Transverse colon (tissue), 4 donors: ENCODE results near the gene SLC7A1. TPM values are rescaled to one million over a fixed set of nuclear protein-coding genes. Genes with fewer than 3 reads are reported as not detected.

ENCODE experiments used
- DNase-seq: peaks from one replicate; pipeline ENCODE4 v3.0.0-alpha.2; 2019
- H3K27ac ChIP-seq, 4 donors: fragments of 200-600 bp; sonication (generic); 2 replicates each; pipeline ENCODE4 v1.5.1; 2016 to 2018; ENCODE audit warnings: inconsistent platforms in 4 of 4
- H3K27me3 ChIP-seq: fragments of 200-600 bp; sonication (generic); 2 replicates; pipeline ENCODE4 v1.5.1; 2017; ENCODE audit warnings: inconsistent platforms
- H3K36me3 ChIP-seq, 4 donors: fragments of 200-600 bp; sonication (generic); 2 replicates each; pipeline ENCODE4 v1.5.1; 2017 to 2019; ENCODE audit warnings: inconsistent platforms in 4 of 4
- H3K4me1 ChIP-seq, 4 donors: fragments of 200-600 bp; sonication (generic); 2 replicates each; pipeline ENCODE4 v1.5.1; 2017 to 2020; ENCODE audit warnings: inconsistent platforms in 4 of 4
- H3K4me3 ChIP-seq, 4 donors: fragments of 200-600 bp; sonication (generic); 1 replicate in 1 of 4; 2 replicates in 3 of 4; pipeline versions ENCODE4 v1.5.1 to v1.6.1; 2017 to 2019; ENCODE audit warnings: inconsistent platforms in 4 of 4
- H3K9me3 ChIP-seq, 2 donors: fragments of 200-600 bp; sonication (generic); 2 replicates each; pipeline ENCODE4 v1.5.1; 2017 to 2019; ENCODE audit warnings: inconsistent platforms in 2 of 2
- CTCF ChIP-seq, 5 experiments: fragments of 200-600 bp in 3 of 5; fragments of 450-650 bp in 2 of 5; sonication (generic) in 3 of 5; IDR thresholded peaks; 1 replicate in 2 of 5; 2 replicates in 3 of 5; pipeline ENCODE4 v1.5.1; 2016 to 2017; ENCODE audit warnings: antibody characterized with exemption in 5 of 5, inconsistent platforms in 3 of 5, mild to moderate bottlenecking in 2 of 5, moderate library complexity in 1 of 5
- EP300 ChIP-seq: sonication (generic); formaldehyde crosslinking; IDR thresholded peaks from one replicate; pipeline ENCODE4 v1.6.1; 2017; ENCODE audit warnings: antibody characterized with exemption, low read depth
- POLR2A ChIP-seq: fragments of 450-650 bp; IDR thresholded peaks from one replicate; pipeline ENCODE4 v1.6.1; 2016; ENCODE audit warnings: antibody characterized with exemption, mild to moderate bottlenecking, moderate library complexity
- POLR2AphosphoS5 ChIP-seq, 3 donors: sonication (generic); formaldehyde crosslinking; IDR thresholded peaks; one replicate each; pipeline ENCODE4 v1.6.1; 2016; ENCODE audit warnings: antibody characterized with exemption in 3 of 3
- WGBS, 2 donors: methylation state at CpG; one replicate each; pipeline ENCODE4 v1.1.5; 2018; ENCODE audit warnings: low coverage in 1 of 2; 5-methylcytosine and 5-hydroxymethylcytosine counted together
- in situ Hi-C, 4 donors: fragments of 200-750 bp; cut with MboI; loops; one replicate each; pipeline versions ENCODE4 v1.15.0 to v1.15.1; 2017; ENCODE audit warnings: low sequenced_read_pairs in 3 of 4, low pct_ligation_motif_present in 1 of 4, low pct_unique_long_range_greater_than_20kb in 1 of 4
- intact Hi-C: fragments of 100-400 bp; cut with DNase I; formaldehyde crosslinking; loops from one replicate; pipeline ENCODE4 v1.15.1; 2023; ENCODE audit warnings: low total_unique reads
- total RNA-seq, 4 donors: library from RNA; depleted of rRNA; stranded (reverse); fragments of >200 nt; gene quantifications; one replicate each; pipeline ENCODE4 v1.1.0, GENCODE V29; 2016

Gene SLC7A1
- total RNA-seq, 4 donors from 2014 or later = 10.8 to 21.4 (median 17.9) TPM

GRCh38 chr13:29474991-29475390 lies 120.5 kb downstream of the SLC7A1 start:
- in situ Hi-C loops = no loop called here
- 84 to 88% methylated on average over 1 to 3 of the region's 3 CpGs for WGBS, 2 donors

GRCh38 chr13:29473166-29473565 lies 122.3 kb downstream of the SLC7A1 start:
- in situ Hi-C loops = no loop called here
- no peaks in the 10 kb centered on the region for H3K4me1 ChIP-seq
- intact Hi-C loops = no loop called here

More at GRCh38 chr13:29474991-29475390, 120.5 kb downstream of the SLC7A1 start:
- H3K27me3 ChIP-seq = no peaks in the 10 kb centered on the region
- no peaks in the 10 kb centered on the region for H3K9me3 ChIP-seq
- no peak overlapping the region for H3K27ac ChIP-seq
- intact Hi-C loops = no loop called here
- H3K36me3 ChIP-seq = no peaks in the 10 kb centered on the region
- H3K4me3 ChIP-seq = no peak overlapping the region
- no peak for DNase-seq
- TF ChIP-seq POLR2A (no peak), POLR2AphosphoS5 (IDR thresholded peaks at IDR 0.05) (no peak), CTCF (IDR thresholded peaks at IDR 0.05) (no peak), EP300 (no peak)
- no peaks in the 10 kb centered on the region for H3K4me1 ChIP-seq

GRCh38 chr13:29472332-29472961 lies 123.0 kb downstream of the SLC7A1 start:
- intact Hi-C loops (no loop called here), in situ Hi-C loops (no loop called here)
- 35 to 50% methylated on average over 4 to 6 of the region's 6 CpGs for WGBS, 2 donors
- H3K4me3 ChIP-seq = no peak overlapping the region
- no peaks in the 10 kb centered on the region for H3K36me3 ChIP-seq
- TF ChIP-seq CTCF (IDR thresholded peaks at IDR 0.05) = peak; percentile 65 to 81 (median 71)
- no peak for TF ChIP-seq EP300
- H3K27me3 ChIP-seq = no peaks in the 10 kb centered on the region
- H3K4me1 ChIP-seq = no peaks in the 10 kb centered on the region
- DNase-seq = peak; percentile 51
- H3K9me3 ChIP-seq = no peaks in the 10 kb centered on the region
- H3K27ac ChIP-seq = no peak overlapping the region

More at GRCh38 chr13:29473166-29473565, 122.3 kb downstream of the SLC7A1 start:
- no peak overlapping the region for H3K27ac ChIP-seq
- 77 to 80% methylated on average over 4 of the region's 4 CpGs for WGBS, 2 donors
- H3K9me3 ChIP-seq = no peaks in the 10 kb centered on the region
- H3K36me3 ChIP-seq = no peaks in the 10 kb centered on the region
- no peak overlapping the region for H3K4me3 ChIP-seq
- H3K27me3 ChIP-seq = no peaks in the 10 kb centered on the region
- TF ChIP-seq CTCF (IDR thresholded peaks at IDR 0.05) = no peak
- no peak for TF ChIP-seq POLR2AphosphoS5 (IDR thresholded peaks at IDR 0.05)
- TF ChIP-seq EP300 = no peak
- no peak for TF ChIP-seq POLR2A
- no peak for DNase-seq

GRCh38 chr13:29471551-29471950 lies 123.9 kb downstream of the SLC7A1 start:
- Histone ChIP-seq H3K4me1 (no peaks in the 10 kb centered on the region), H3K9me3 (no peaks in the 10 kb centered on the region), H3K27ac (no peak overlapping the region), H3K36me3 (no peaks in the 10 kb centered on the region), H3K27me3 (no peaks in the 10 kb centered on the region), H3K4me3 (no peak overlapping the region)
- intact Hi-C loops = no loop called here
- TF ChIP-seq CTCF (IDR thresholded peaks at IDR 0.05) = no peak
- no peak for TF ChIP-seq EP300
- no peak for TF ChIP-seq POLR2AphosphoS5 (IDR thresholded peaks at IDR 0.05)
- TF ChIP-seq POLR2A = no peak
- DNase-seq = no peak
- 80 to 82% methylated on average over 2 to 9 of the region's 9 CpGs for WGBS, 2 donors
- in situ Hi-C loops = no loop called here
